HFF-Myc (cell line): ENCODE results near the gene OGDH.
A peak's percentile ranks its signal among the peaks of the same experiment; 100 is the strongest.
"Not testable (repeated sequence)": the region's sequence is repeated elsewhere in the genome, so short reads cannot be mapped to it uniquely, and the experiment has no call there.

ENCODE experiments used
- DNase-seq: peaks from one replicate; pipeline ENCODE4 v3.0.0-alpha.2; 2011; ENCODE audit warnings: low read depth; ENCODE audit errors: extremely low read depth
- H3K4me3 ChIP-seq: replicated peaks from 2 replicates; pipeline ENCODE4 v1.5.1; 2011; ENCODE audit warnings: low read depth, mild to moderate bottlenecking, control low read depth, low read length
- TF ChIP-seq, protein P1 (sequence below): IDR thresholded peaks from 2 replicates; pipeline ENCODE4 v1.5.1; 2012; ENCODE audit warnings: mild to moderate bottlenecking, low read depth, low read length, control low read depth; ENCODE audit errors: missing control alignments

The OGDH gene

DNA sequence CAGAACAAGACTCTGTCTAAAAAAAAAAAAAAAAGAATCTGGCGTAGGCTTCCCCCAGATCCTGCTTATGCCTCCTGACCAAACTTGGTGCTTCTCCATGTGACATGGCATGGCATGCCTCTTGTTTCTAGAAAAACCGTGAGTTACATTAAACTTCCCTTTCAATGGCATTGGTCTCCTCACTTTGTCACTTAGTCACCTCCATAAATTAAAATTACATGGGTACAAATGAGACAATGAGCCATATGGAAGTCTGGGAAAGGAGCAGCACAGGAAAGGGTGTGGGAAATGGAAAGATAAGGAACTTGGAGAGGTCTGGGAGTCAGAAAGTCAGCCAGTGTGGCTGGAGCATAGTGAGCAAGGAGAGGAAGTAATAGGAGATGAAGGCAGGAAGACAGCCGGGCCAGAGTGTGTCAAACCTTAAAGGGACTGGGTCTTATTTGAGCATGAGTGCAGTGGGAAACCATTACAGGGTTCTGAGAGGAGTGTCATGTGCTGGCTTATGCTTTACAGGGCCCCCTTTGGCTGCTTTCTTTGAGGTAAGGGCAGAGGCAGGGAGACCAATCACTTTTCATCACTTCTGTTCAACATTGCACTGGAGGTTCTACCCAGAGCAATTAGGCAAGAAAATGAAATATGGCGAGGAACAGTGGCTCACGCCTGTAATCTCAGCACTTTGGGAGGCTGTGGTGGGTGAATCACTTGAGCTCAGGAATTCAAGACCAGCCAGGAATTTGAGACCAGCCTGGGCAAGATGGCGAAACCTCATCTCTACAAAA, 120.9 kb downstream of the OGDH start:
- no peak overlapping the region for H3K4me3 ChIP-seq
- DNase-seq: no peak
- TF ChIP-seq, protein P1, sequence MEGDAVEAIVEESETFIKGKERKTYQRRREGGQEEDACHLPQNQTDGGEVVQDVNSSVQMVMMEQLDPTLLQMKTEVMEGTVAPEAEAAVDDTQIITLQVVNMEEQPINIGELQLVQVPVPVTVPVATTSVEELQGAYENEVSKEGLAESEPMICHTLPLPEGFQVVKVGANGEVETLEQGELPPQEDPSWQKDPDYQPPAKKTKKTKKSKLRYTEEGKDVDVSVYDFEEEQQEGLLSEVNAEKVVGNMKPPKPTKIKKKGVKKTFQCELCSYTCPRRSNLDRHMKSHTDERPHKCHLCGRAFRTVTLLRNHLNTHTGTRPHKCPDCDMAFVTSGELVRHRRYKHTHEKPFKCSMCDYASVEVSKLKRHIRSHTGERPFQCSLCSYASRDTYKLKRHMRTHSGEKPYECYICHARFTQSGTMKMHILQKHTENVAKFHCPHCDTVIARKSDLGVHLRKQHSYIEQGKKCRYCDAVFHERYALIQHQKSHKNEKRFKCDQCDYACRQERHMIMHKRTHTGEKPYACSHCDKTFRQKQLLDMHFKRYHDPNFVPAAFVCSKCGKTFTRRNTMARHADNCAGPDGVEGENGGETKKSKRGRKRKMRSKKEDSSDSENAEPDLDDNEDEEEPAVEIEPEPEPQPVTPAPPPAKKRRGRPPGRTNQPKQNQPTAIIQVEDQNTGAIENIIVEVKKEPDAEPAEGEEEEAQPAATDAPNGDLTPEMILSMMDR: no peak

DNA sequence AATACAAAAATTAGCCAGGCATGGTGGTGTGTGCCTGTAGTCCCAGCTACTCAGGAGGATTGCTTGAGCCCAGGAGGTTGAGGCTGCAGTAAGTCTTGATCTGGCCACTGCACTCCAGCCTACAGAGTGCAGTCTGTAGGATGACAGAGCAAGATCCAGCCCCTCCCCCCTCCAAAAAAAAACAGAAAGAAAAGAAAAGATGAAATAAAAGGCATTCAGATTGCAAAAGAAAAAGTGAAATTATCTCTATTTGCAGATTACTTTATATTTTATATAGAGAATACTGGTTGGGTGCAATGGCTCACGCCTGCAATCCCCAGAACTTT, 121.5 kb downstream of the OGDH start:
- H3K4me3 ChIP-seq: no peak overlapping the region
- TF ChIP-seq, protein P1: no peak
- DNase-seq: no peak

DNA sequence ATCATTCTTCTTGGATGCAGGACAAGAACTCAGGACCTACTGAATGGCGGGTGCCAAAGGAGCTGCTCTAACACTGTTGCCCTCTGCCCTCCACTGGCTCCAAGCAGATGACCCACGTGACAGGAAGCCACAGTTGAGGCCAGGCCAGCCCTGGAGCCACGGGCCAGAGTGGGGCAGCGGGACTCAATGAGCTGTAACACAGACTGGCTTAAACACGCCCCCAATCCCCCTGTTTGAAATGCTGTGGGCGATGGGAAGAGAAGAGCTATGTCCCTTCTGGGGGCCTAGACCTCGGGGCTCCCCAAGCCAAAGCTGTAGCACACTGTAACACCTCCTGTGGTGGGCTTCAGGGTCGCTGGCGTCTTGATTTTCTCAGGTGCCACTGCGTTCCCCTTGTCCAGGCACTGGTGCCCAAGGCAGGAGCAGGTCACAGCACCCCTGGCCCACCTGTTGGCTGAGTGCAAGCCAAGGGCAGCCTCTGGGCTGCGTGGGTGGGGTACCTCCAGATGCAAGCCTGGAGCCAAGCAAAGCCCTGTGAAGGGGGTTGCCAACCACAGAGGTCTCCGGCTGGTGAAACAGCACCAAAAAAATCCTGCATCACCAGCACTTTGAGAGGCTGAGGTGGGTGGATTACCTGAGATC, 123.6 kb downstream of the OGDH start:
- no peak overlapping the region for H3K4me3 ChIP-seq
- TF ChIP-seq, protein P1: no peak
- DNase-seq: no peak

DNA sequence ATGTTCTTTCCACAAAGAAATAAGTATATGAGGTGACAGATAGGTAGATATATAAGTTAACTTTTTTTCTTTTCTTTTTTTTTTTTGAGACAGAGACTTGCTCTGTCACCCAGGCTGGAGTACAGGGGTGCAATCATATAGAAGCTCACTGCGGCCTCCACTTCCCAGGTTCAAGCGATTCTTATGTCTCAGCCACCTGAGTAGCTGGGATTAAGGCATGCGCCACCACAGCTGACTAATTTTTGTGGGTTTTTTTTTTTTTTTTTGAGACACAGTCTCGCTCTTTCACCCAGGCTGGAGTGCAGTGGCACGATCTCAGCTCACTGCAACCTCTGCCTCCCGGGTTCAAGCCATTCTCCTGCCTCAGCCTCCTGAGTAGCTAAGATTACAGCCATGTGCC, 126.5 kb downstream of the OGDH start:
- not testable (repeated sequence) for H3K4me3 ChIP-seq

DNA sequence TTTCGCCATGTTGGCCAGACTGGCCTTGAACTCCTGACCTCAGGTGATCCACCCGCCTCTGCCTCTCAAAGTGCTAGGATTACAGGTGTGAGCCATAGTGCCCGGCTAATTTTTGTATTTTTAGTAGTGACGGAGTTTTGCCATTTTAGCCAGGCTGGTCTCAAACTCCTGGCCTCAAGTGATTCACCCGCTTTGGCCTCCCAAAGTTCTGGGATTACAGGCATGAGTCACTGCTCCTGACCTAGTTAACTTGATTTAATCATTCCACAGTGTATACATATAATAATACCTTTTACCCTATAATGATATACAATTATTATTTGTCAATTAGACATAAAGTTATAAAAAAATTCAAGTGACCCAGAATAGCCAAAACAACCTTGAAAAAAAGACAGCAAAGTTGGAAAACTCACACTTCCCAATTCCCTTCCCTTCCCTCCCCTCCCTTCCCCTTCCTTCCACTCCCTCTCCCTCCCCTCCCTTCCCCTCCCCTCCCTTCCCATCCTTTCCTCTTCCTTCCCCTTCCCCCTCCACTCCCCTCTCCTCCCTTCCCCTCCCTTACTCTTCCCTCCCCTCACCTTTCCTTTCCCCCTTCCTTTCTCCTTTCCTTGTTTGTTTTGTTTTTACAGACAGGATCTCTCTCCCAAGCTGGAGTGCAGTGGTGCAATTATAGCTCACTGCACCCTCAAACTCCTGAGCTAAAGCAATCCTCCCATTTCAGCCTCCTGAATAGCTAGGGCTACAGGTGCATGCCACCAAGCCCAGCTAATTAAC, 127.5 kb downstream of the OGDH start:
- TF ChIP-seq, protein P1: no peak
- H3K4me3 ChIP-seq: no peak overlapping the region
- DNase-seq: peak; percentile 44

More for the DNA sequence above, 126.5 kb downstream of the OGDH start:
- not testable (repeated sequence) for DNase-seq

DNA sequence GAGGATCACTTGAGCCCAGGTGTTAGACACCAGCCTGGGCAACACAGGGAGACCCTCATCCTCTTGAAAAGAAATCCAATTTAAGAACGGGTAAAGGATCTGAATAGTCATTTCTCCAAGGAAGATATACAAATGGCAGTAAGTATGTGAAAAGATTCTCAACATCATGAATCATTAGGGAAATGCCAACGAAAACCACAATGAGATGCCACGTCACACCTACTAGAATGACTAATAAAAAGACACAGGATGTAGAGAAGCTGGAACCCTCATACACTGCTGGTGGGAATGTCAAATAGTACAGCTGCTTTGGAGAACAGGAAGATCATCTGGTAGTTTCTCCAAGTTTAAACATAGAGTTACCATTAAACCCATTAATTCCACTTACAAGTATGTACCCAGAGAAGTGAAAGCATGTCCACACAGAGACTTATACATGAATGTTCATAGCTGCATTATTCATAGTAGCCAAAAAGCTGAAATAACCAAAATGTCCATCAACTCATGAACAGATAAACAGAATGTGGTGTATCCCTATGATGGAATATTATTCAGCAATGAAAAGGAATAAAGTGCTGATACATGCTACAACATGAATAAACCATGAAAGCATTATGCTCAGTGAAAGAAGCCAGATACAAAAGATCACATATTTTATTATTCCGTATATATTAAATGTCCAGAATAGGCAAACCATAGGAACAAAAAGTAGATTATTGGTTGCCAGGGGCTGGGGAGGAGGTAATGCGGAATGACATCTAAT, 129.2 kb downstream of the OGDH start:
- TF ChIP-seq, protein P1: no peak
- peak; percentile 96 for DNase-seq

More for the DNA sequence above, 129.2 kb downstream of the OGDH start:
- H3K4me3 ChIP-seq: no peak overlapping the region
